K562 (cell line): Measurements from ENCODE around the gene CYP4F12. TPM values are rescaled to one million over a fixed set of nuclear protein-coding genes. Genes with fewer than 3 reads are reported as not detected.

Experiments used
- ATAC-seq: fragments of 200-7000 bp; cut with Tn5 transposase; 3 replicates; pipeline ENCODE4 v1.9.1; 2020; ENCODE audit warnings: moderate library complexity
- BruUV-seq: library from RNA; stranded (reverse); fragments of 400-500 nt; replicated peaks from 2 replicates; lab custom pipeline; 2021; lab: Mats Ljungman, UMichigan
- CTCF ChIA-PET: fragments of 300-600 bp; formaldehyde crosslinking; extraction: SDS; loops from one replicate; lab custom pipeline; 2021; ENCODE audit warnings: low intra/inter-chr PET ratio; lab: Yijun Ruan, JAX
- POLR2A ChIA-PET: fragments of 300-600, 350-650 bp; sonication (Branson Sonifier 250); formaldehyde crosslinking; extraction: SDS; loops from one replicate; lab custom pipeline; 2021; ENCODE audit warnings: antibody characterized with exemption, inconsistent platforms; lab: Yijun Ruan, JAX
- DNase-seq, 4 experiments: peaks; one replicate each; pipeline versions ENCODE4 v3.0.0 to v3.0.0-alpha.2; 2011 to 2018; ENCODE audit warnings: low spot score in 3 of 4, mixed read lengths in 3 of 4; ENCODE audit errors: extremely low read depth in 1 of 4
- FAIRE-seq: peaks from 2 replicates; lab custom pipeline; 2011; peaks lifted over from hg19 to GRCh38; lab: Jason Lieb, UNC
- H2AFZ ChIP-seq: 2 replicates; pipeline ENCODE4 v1.6.0; 2011; ENCODE audit warnings: low read depth, low read length, control low read depth, inconsistent platforms
- H3K27ac ChIP-seq: fragments of 200-600 bp; 3 replicates; pipeline ENCODE4 v1.8.0; 2011; ENCODE audit warnings: low read depth, mild to moderate bottlenecking, control low read depth, inconsistent platforms, low read length, moderate library complexity, mixed read lengths; ENCODE audit errors: extremely low read depth
- H3K27me3 ChIP-seq, 2 experiments: fragments of 300-600 bp in 1 of 2; 2 replicates in 1 of 2; 3 replicates in 1 of 2; pipeline versions ENCODE4 v1.6.0 to v1.8.0; 2011; ENCODE audit warnings: inconsistent platforms in 2 of 2, low read length in 2 of 2, mild to moderate bottlenecking in 1 of 2, mixed read lengths in 1 of 2, moderate library complexity in 1 of 2; ENCODE audit not compliant: control insufficient read depth in 2 of 2, insufficient read depth in 2 of 2
- H3K36me3 ChIP-seq: fragments of 300-600 bp; 3 replicates; pipeline ENCODE4 v1.8.0; 2011; ENCODE audit warnings: mild to moderate bottlenecking, low read length, inconsistent platforms; ENCODE audit not compliant: control insufficient read depth, insufficient read depth
- H3K4me1 ChIP-seq, 2 experiments: fragments of 200-600 bp in 1 of 2; replicated peaks in 1 of 2; 2 replicates in 1 of 2; 3 replicates in 1 of 2; pipeline versions ENCODE4 v1.5.1 to v1.8.0; 2011; ENCODE audit warnings: inconsistent platforms in 2 of 2, low read length in 2 of 2, mild to moderate bottlenecking in 1 of 2, mixed read lengths in 1 of 2, moderate library complexity in 1 of 2; ENCODE audit not compliant: control insufficient read depth in 2 of 2, insufficient read depth in 2 of 2
- H3K4me2 ChIP-seq: 2 replicates; pipeline ENCODE4 v1.6.1; 2011; ENCODE audit warnings: low read length, control low read depth, inconsistent platforms, mixed read lengths; ENCODE audit not compliant: insufficient read depth
- H3K4me3 ChIP-seq: fragments of 200-600 bp; sonication (generic), shearing (Covaris generic); 2 replicates; pipeline ENCODE4 v1.5.1; 2016; ENCODE audit warnings: control low read depth, inconsistent platforms
- H3K79me2 ChIP-seq: fragments of 200-600 bp; 3 replicates; pipeline ENCODE4 v1.8.0; 2011; ENCODE audit warnings: low read length, inconsistent platforms; ENCODE audit not compliant: control insufficient read depth, insufficient read depth
- H3K9ac ChIP-seq, 2 experiments: 2 replicates each; pipeline versions ENCODE4 v1.6.0 to v1.6.1; 2011; ENCODE audit warnings: low read depth in 2 of 2, low read length in 2 of 2, control low read depth in 1 of 2, inconsistent platforms in 1 of 2, mild to moderate bottlenecking in 1 of 2, mixed read lengths in 1 of 2; ENCODE audit not compliant: insufficient read depth in 1 of 2
- H3K9me1 ChIP-seq: one replicate; pipeline ENCODE4 v1.6.0; 2011; ENCODE audit warnings: inconsistent platforms, mild to moderate bottlenecking, low read length, moderate library complexity; ENCODE audit not compliant: control insufficient read depth, insufficient read depth
- H3K9me3 ChIP-seq: replicated peaks from 2 replicates; pipeline ENCODE4 v1.5.1; 2011; ENCODE audit warnings: low read depth, low read length, inconsistent platforms; ENCODE audit not compliant: control insufficient read depth, insufficient read depth
- H4K20me1 ChIP-seq: replicated peaks from 2 replicates; pipeline ENCODE4 v1.6.1; 2011; ENCODE audit warnings: low read length, inconsistent platforms, mixed read lengths; ENCODE audit not compliant: control insufficient read depth, insufficient read depth
- ARID3B ChIP-seq: fragments of 250-450 bp; sonication (Bioruptor Pico); IDR thresholded peaks from 2 replicates; pipeline ENCODE4 v1.4.0; 2020; ENCODE audit warnings: borderline replicate concordance
- CREB3 ChIP-seq: fragments of 450-650 bp; conservative IDR thresholded peaks from 2 replicates; pipeline ENCODE4 v1.6.1; 2016; ENCODE audit warnings: missing genetic modification characterization, low read depth, mild to moderate bottlenecking, missing compliant biosample characterization, moderate library complexity
- FUS ChIP-seq: fragments of 200-400 bp; formaldehyde crosslinking; optimal IDR thresholded peaks from 2 replicates; pipeline ENCODE3; 2017; ENCODE audit warnings: low read depth, low read length
- MEF2A ChIP-seq: IDR thresholded peaks from 2 replicates; pipeline ENCODE4 v1.6.1; 2011; ENCODE audit warnings: low read depth, mild to moderate bottlenecking, low read length, moderate library complexity; ENCODE audit not compliant: control insufficient read depth
- MTA2 ChIP-seq: fragments of 450-650 bp; IDR thresholded peaks from 2 replicates; pipeline ENCODE4 v1.6.1; 2016; ENCODE audit warnings: low read depth
- NEUROD1 ChIP-seq: fragments of 150-350 bp; IDR thresholded peaks from 2 replicates; pipeline ENCODE4 v1.6.1; 2014; ENCODE audit warnings: borderline replicate concordance, low read length, low read depth; ENCODE audit not compliant: partially characterized antibody
- NR0B1 ChIP-seq: fragments of 450-650 bp; IDR thresholded peaks from one replicate; pipeline ENCODE4 v1.6.1; 2018; ENCODE audit warnings: mild to moderate bottlenecking, moderate library complexity; ENCODE audit not compliant: partially characterized antibody
- POLR2G ChIP-seq: fragments of 200-400 bp; formaldehyde crosslinking; IDR thresholded peaks from 2 replicates; pipeline ENCODE4 v1.6.1; 2017; ENCODE audit warnings: low read depth, mild to moderate bottlenecking, antibody characterized with exemption, low read length, moderate library complexity
- PRDM10 ChIP-seq: fragments of 450-650 bp; IDR thresholded peaks from 2 replicates; pipeline ENCODE4 v1.6.1; 2018; ENCODE audit not compliant: partially characterized antibody
- TCF3 ChIP-seq: sonication (generic); formaldehyde crosslinking; IDR thresholded peaks from 2 replicates; pipeline ENCODE4 v1.4.0; 2020; ENCODE audit warnings: mild to moderate bottlenecking, missing genetic modification reagents
- ZNF274 ChIP-seq: IDR thresholded peaks from 2 replicates; pipeline ENCODE4 v1.6.1; 2011; ENCODE audit warnings: low read depth, mild to moderate bottlenecking, low read length, moderate library complexity, borderline replicate concordance
- ZNF584 ChIP-seq: fragments of 200-800 bp; sonication (Bioruptor generic); IDR thresholded peaks from 2 replicates; pipeline ENCODE4 v1.6.1; 2016; ENCODE audit warnings: low read depth, mild to moderate bottlenecking, missing genetic modification characterization, missing compliant biosample characterization
- ZNF655 ChIP-seq: fragments of 250-450 bp; sonication (Bioruptor Pico); IDR thresholded peaks from 2 replicates; pipeline ENCODE4 v1.5.0; 2021
- in situ Hi-C: fragments of 300-500 bp; cut with MboI; formaldehyde crosslinking; loops from 4 replicates; pipeline ENCODE4 v1.15.0; 2018; ENCODE audit warnings: inconsistent platforms, mixed read lengths
- intact Hi-C: fragments of 100-400 bp; cut with micrococcal nuclease; formaldehyde crosslinking; loops from 2 replicates; pipeline ENCODE4 v1.14.2; 2022
- polyA plus RNA-seq, 8 experiments: library from polyadenylated mRNA; depleted of rRNA in 4 of 8; stranded (reverse) in 5 of 8; unstranded in 3 of 8; fragments of >200 nt; fragmentation: Nextera tagmentation in 2 of 8; fragmentation: Illumina TruSeq in 1 of 8; extraction: Ambion mirVana in 2 of 8; extraction: Trizol in 1 of 8; gene quantifications; 2 replicates each; pipeline versions ENCODE4 v1.2.1 to v1.2.3, GENCODE V29; 2011 to 2014; ENCODE audit warnings: inconsistent platforms in 1 of 8, missing spikeins in 1 of 8
- total RNA-seq, 7 experiments: library from RNA; depleted of rRNA in 6 of 7; stranded (reverse); fragments of >200 nt in 6 of 7; fragmentation: Illumina TruSeq in 2 of 7; extraction: Trizol in 2 of 7; gene quantifications; 2 replicates each; pipeline versions ENCODE4 v1.2.1 to v1.2.3, GENCODE V29; 2011 to 2021; ENCODE audit warnings: low replicate concordance in 1 of 7

CYP4F12 gene
- total and polyA plus RNA-seq, 9 of the 15 experiments (the other 6 are each of a cell fraction or from before 2014, with no cell fraction given), result not detected

GRCh38 chr19:15639596-15639995, 33.3 kb upstream of the CYP4F12 start:
- Histone ChIP-seq H3K79me2 (no peaks in the 10 kb centered on the region), H3K27ac (no peak overlapping the region), H3K4me1 (peaks cover 6 to 20% of the 10 kb centered on the region in 2 experiments; a peak in 4 of 5 replicates), H3K9me3 (no peaks in the 10 kb centered on the region), H3K4me2 (no peak overlapping the region), H2AFZ (no peak overlapping the region), H4K20me1 (no peaks in the 10 kb centered on the region; the same call in 1 of the 2 replicates), H3K36me3 (no peaks in the 10 kb centered on the region), H3K9me1 (peaks cover 3% of the 10 kb centered on the region), H3K27me3 (peaks cover 0 to 5% of the 10 kb centered on the region in 2 experiments; a peak in 1 of 5 replicates), H3K9ac (no peak overlapping the region), H3K4me3 (no peak overlapping the region)
- intact Hi-C loops, result loop anchor here (10.0 kb wide), 1 partner anchor 225 kb away; no protein-coding TSS in a partner anchor
- no peak for ATAC-seq
- DNase-seq, result no peak
- ChIA-PET POLR2A (no interaction called here), CTCF (no interaction called here)
- BruUV-seq, result no TSS peak
- no peak for FAIRE-seq
- in situ Hi-C loops, result loop anchor here (10.0 kb wide), 1 partner anchor 235 kb away; no protein-coding TSS in a partner anchor
- TF ChIP-seq ZNF274 (no peak), MEF2A (no peak), MTA2 (no peak), PRDM10 (no peak), ZNF655 (CRISPR knock-in tag) (no peak), POLR2G (no peak), ZNF584 (CRISPR knock-in tag) (no peak), NEUROD1 (no peak), ARID3B (CRISPR knock-in tag) (no peak), NR0B1 (no peak), TCF3 (no peak), CREB3 (no peak), FUS (no peak)
